ENCODE data around the gene ARHGAP21.

The ARHGAP21 gene

DNA sequence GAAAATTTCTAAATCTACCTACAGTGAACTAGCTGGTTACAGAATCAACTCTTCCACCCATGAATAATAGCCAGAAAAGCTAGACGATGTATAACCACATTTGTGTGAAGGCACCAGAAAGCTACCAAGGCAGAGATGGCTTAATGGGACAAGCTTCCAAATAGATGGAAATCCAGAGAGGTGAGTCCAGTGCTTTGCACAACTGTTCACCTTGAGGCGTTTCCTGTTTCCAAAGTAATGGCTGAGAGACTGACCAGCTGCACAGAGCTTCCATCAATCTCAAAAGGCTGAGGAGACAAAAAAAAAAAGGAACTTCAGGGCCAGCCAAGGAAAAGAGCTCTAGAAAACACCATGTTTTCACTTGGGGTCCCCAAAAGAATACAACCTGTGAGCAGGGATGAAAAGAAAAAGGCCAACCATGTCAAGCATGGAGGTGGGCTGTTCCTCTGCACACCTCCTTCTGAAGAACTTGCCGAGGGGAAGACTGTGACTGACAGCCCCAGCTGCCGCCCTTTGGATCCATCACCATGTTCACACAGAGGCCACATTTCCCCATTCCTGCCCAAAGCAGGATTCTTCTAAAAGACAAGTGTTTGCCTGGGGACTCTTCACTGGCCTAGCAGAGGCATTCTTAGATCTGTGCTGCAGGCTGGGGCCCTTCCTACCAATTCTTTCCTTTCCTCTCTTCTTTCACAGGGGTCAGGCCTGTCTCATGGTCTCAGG, 72.9 kb downstream of the ARHGAP21 start:
- no peak overlapping the region for H3K4me2 ChIP-seq (ENCODE audit: low read length)
- H3K79me1 ChIP-seq (ENCODE audit: low read length): no peaks in the 10 kb centered on the region
- no peak overlapping the region for H2BK5ac ChIP-seq (ENCODE audit: low read depth, low read length, poor library complexity)
- no peak overlapping the region for H2BK12ac ChIP-seq (ENCODE audit: low read length)
- H3K4me1 ChIP-seq (ENCODE audit: control insufficient read depth in 1 of 2, insufficient read depth in 2 of 2, low read length in 2 of 2): peaks cover 0 to 6% of the 10 kb centered on the region in 2 experiments
- no peak overlapping the region for H4K12ac ChIP-seq (ENCODE audit: low read depth, low read length)
- H2AK5ac ChIP-seq (ENCODE audit: low read length): no peak overlapping the region
- H3K79me2 ChIP-seq (ENCODE audit: control insufficient read depth, insufficient read depth, low read length, poor library complexity): no peaks in the 10 kb centered on the region
- no peak overlapping the region for H3K23ac ChIP-seq (ENCODE audit: low read length)
- H3K4ac ChIP-seq (ENCODE audit: low read depth, low read length): no peak overlapping the region
- no peaks in the 10 kb centered on the region for H3K9me3 ChIP-seq (ENCODE audit: insufficient read depth, low read depth, low read length)
- no peaks in the 10 kb centered on the region for H3K27me3 ChIP-seq (ENCODE audit: insufficient read depth, low read length)
- peak overlapping the region; percentile 49 for H3K27ac ChIP-seq (ENCODE audit: low read depth, low read length)
- H3K36me3 ChIP-seq (ENCODE audit: control insufficient read depth in 1 of 2, insufficient read depth in 2 of 2, low read length in 2 of 2): peaks cover 0 to 3% of the 10 kb centered on the region in 2 experiments
- H3K4me3 ChIP-seq (ENCODE audit: low read depth, low read length): no peak overlapping the region
- H3K18ac ChIP-seq (ENCODE audit: low read length): no peak overlapping the region
- H4K91ac ChIP-seq (ENCODE audit: low read depth, low read length): no peak overlapping the region
- no peak overlapping the region for H2AFZ ChIP-seq (ENCODE audit: insufficient read depth, low read length, poor library complexity)
- no peak overlapping the region for H3K9ac ChIP-seq (ENCODE audit: low read length)
- no peak overlapping the region for H4K8ac ChIP-seq (ENCODE audit: low read depth, low read length)
- H3K14ac ChIP-seq (ENCODE audit: low read length): no peak overlapping the region
- DNase-seq: peak; percentile 96 to 97
- WGBS (ENCODE audit: extremely low coverage, insufficient coverage, insufficient read length): no CpG with 5 or more reads among the region's 4 CpGs
- no peak overlapping the region for H2BK120ac ChIP-seq (ENCODE audit: insufficient read depth, low read length, poor library complexity)

DNA sequence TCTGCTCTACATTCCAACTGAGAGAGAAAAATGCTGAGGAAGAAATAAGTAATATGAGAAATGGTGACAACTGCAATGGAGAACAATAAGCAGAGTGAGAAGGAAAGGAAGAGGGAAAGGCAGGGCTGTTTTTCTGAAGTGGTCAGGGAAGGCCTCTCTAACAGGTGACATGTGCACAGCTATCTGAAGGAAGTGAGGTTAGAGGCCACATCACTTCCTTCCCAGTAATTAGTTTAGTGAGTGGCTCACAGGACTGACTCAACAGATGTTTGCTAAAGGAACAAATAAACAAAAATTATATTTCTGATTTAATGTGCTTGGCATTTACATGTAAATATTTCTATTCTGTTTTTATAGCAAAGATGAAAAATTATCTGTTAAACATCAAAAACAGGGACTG, 77.9 kb downstream of the ARHGAP21 start:
- H3K36me3 ChIP-seq (ENCODE audit: control insufficient read depth in 1 of 2, insufficient read depth in 2 of 2, low read length in 2 of 2): peaks cover 0 to 3% of the 10 kb centered on the region in 2 experiments

DNA sequence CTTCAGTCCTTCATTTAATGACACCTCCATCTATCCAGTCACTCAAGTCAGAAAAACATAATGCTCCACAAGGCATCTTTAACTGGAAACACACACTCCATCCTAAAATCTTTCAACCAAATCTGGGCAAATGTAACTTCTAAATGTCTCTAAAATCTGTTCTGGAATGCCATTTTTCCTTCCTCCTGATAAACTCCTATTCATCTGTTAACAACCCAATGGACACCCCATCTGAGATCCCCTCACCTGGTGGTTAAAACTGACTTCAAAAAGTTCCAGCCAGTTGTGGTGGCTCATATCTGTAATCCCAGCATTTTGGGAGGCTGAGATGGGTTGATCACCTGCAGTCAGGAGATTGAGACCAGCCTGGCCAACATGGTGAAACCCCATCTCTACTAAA, 78.7 kb downstream of the ARHGAP21 start:
- Histone ChIP-seq H3K18ac (ENCODE audit: low read length) (no peak overlapping the region), H3K23ac (ENCODE audit: low read length) (no peak overlapping the region), H3K4ac (ENCODE audit: low read depth, low read length) (no peak overlapping the region), H2BK5ac (ENCODE audit: low read depth, low read length, poor library complexity) (no peak overlapping the region), H4K8ac (ENCODE audit: low read depth, low read length) (no peak overlapping the region), H2AK5ac (ENCODE audit: low read length) (no peak overlapping the region), H2BK120ac (ENCODE audit: insufficient read depth, low read length, poor library complexity) (no peak overlapping the region), H3K27ac (ENCODE audit: low read depth, low read length) (no peak overlapping the region), H3K9ac (ENCODE audit: low read length) (no peak overlapping the region), H4K12ac (ENCODE audit: low read depth, low read length) (no peak overlapping the region), H3K4me1 (ENCODE audit: control insufficient read depth in 1 of 2, insufficient read depth in 2 of 2, low read length in 2 of 2) (peaks cover 0 to 2% of the 10 kb centered on the region in 2 experiments), H3K4me2 (ENCODE audit: low read length) (no peak overlapping the region), H3K79me2 (ENCODE audit: control insufficient read depth, insufficient read depth, low read length, poor library complexity) (no peaks in the 10 kb centered on the region), H4K91ac (ENCODE audit: low read depth, low read length) (no peak overlapping the region), H3K79me1 (ENCODE audit: low read length) (no peaks in the 10 kb centered on the region), H2AFZ (ENCODE audit: insufficient read depth, low read length, poor library complexity) (no peak overlapping the region), H3K9me3 (ENCODE audit: insufficient read depth, low read depth, low read length) (no peaks in the 10 kb centered on the region), H3K27me3 (ENCODE audit: insufficient read depth, low read length) (no peaks in the 10 kb centered on the region), H3K4me3 (ENCODE audit: low read depth, low read length) (no peak overlapping the region), H3K36me3 (ENCODE audit: control insufficient read depth in 1 of 2, insufficient read depth in 2 of 2, low read length in 2 of 2) (peaks cover 0 to 3% of the 10 kb centered on the region in 2 experiments), H3K14ac (ENCODE audit: low read length) (no peak overlapping the region), H2BK12ac (ENCODE audit: low read length) (no peak overlapping the region)
- DNase-seq: no peak

More for the DNA sequence above, 77.9 kb downstream of the ARHGAP21 start:
- Histone ChIP-seq H4K8ac (ENCODE audit: low read depth, low read length) (no peak overlapping the region), H4K91ac (ENCODE audit: low read depth, low read length) (no peak overlapping the region), H3K9me3 (ENCODE audit: insufficient read depth, low read depth, low read length) (no peaks in the 10 kb centered on the region), H3K14ac (ENCODE audit: low read length) (no peak overlapping the region), H3K4me2 (ENCODE audit: low read length) (no peak overlapping the region), H2AFZ (ENCODE audit: insufficient read depth, low read length, poor library complexity) (no peak overlapping the region), H4K12ac (ENCODE audit: low read depth, low read length) (no peak overlapping the region), H3K27ac (ENCODE audit: low read depth, low read length) (no peak overlapping the region), H2AK5ac (ENCODE audit: low read length) (no peak overlapping the region), H3K4ac (ENCODE audit: low read depth, low read length) (no peak overlapping the region), H3K27me3 (ENCODE audit: insufficient read depth, low read length) (no peaks in the 10 kb centered on the region), H3K4me1 (ENCODE audit: control insufficient read depth in 1 of 2, insufficient read depth in 2 of 2, low read length in 2 of 2) (peaks cover 0 to 2% of the 10 kb centered on the region in 2 experiments), H3K18ac (ENCODE audit: low read length) (no peak overlapping the region), H3K9ac (ENCODE audit: low read length) (no peak overlapping the region), H2BK5ac (ENCODE audit: low read depth, low read length, poor library complexity) (no peak overlapping the region), H2BK120ac (ENCODE audit: insufficient read depth, low read length, poor library complexity) (no peak overlapping the region), H3K4me3 (ENCODE audit: low read depth, low read length) (no peak overlapping the region), H3K79me2 (ENCODE audit: control insufficient read depth, insufficient read depth, low read length, poor library complexity) (no peaks in the 10 kb centered on the region), H3K23ac (ENCODE audit: low read length) (no peak overlapping the region), H2BK12ac (ENCODE audit: low read length) (no peak overlapping the region), H3K79me1 (ENCODE audit: low read length) (no peaks in the 10 kb centered on the region)
- no peak for DNase-seq

DNA sequence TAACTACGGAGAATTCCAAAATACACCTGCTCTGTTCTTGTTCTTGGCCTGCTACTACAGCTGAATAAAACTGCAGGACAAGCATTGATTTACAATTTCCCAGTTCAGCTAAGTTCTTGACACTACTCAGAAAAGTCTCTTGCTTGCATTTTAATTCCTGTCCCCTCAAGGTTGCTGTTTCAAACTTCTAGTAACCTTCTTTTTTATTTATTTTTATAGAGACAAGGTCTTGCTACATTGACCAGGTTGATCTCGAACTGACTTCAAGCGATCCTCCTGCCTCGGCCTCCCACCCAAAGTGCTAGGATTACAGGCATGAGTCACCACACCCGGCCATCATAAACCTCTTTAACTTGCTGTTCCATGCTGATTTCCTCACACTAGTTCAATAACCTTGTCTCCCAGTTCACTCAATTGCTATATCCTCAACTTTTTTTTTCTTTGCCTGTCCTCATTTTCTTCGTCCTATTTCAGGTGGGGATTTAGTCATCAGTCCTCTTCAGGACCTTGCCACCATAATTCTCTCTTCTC, 79.9 kb downstream of the ARHGAP21 start:
- no peaks in the 10 kb centered on the region for H3K27me3 ChIP-seq (ENCODE audit: insufficient read depth, low read length)
- no peak overlapping the region for H3K4me3 ChIP-seq (ENCODE audit: low read depth, low read length)
- WGBS (ENCODE audit: extremely low coverage, insufficient coverage, insufficient read length): no CpG with 5 or more reads among the region's 6 CpGs

More for the DNA sequence above, 79.9 kb downstream of the ARHGAP21 start:
- no peak overlapping the region for H3K14ac ChIP-seq (ENCODE audit: low read length)
- no peak overlapping the region for H2BK12ac ChIP-seq (ENCODE audit: low read length)
- no peak overlapping the region for H2AFZ ChIP-seq (ENCODE audit: insufficient read depth, low read length, poor library complexity)
- no peaks in the 10 kb centered on the region for H3K9me3 ChIP-seq (ENCODE audit: insufficient read depth, low read depth, low read length)
- no peak overlapping the region for H3K9ac ChIP-seq (ENCODE audit: low read length)
- H4K12ac ChIP-seq (ENCODE audit: low read depth, low read length): no peak overlapping the region
- no peaks in the 10 kb centered on the region for H3K79me2 ChIP-seq (ENCODE audit: control insufficient read depth, insufficient read depth, low read length, poor library complexity)
- H4K91ac ChIP-seq (ENCODE audit: low read depth, low read length): no peak overlapping the region
- no peak overlapping the region for H3K27ac ChIP-seq (ENCODE audit: low read depth, low read length)
- H3K36me3 ChIP-seq (ENCODE audit: control insufficient read depth in 1 of 2, insufficient read depth in 2 of 2, low read length in 2 of 2): peaks cover 0 to 3% of the 10 kb centered on the region in 2 experiments
- H3K18ac ChIP-seq (ENCODE audit: low read length): no peak overlapping the region
- no peak overlapping the region for H2BK5ac ChIP-seq (ENCODE audit: low read depth, low read length, poor library complexity)
- H3K23ac ChIP-seq (ENCODE audit: low read length): no peak overlapping the region
- no peak overlapping the region for H2BK120ac ChIP-seq (ENCODE audit: insufficient read depth, low read length, poor library complexity)
- DNase-seq: no peak
- H2AK5ac ChIP-seq (ENCODE audit: low read length): no peak overlapping the region
- H4K8ac ChIP-seq (ENCODE audit: low read depth, low read length): no peak overlapping the region
- peaks cover 0 to 2% of the 10 kb centered on the region in 2 experiments for H3K4me1 ChIP-seq (ENCODE audit: control insufficient read depth in 1 of 2, insufficient read depth in 2 of 2, low read length in 2 of 2)
- H3K4ac ChIP-seq (ENCODE audit: low read depth, low read length): no peak overlapping the region
- H3K4me2 ChIP-seq (ENCODE audit: low read length): no peak overlapping the region
- H3K79me1 ChIP-seq (ENCODE audit: low read length): no peaks in the 10 kb centered on the region
